BLaER1 (cell line): ENCODE results near the gene CCDC148.
"Not testable (repeated sequence)": the region's sequence is repeated elsewhere in the genome, so short reads cannot be mapped to it uniquely, and the experiment has no call there.

Source experiments
- H3K27ac ChIP-seq: shearing (Covaris generic); formaldehyde crosslinking; 2 replicates; pipeline ENCODE4 v1.8.1; 2022
- H3K27me3 ChIP-seq: shearing (Covaris generic); formaldehyde crosslinking; 2 replicates; pipeline ENCODE4 v1.8.1; 2022
- H3K36me3 ChIP-seq: shearing (Covaris generic); formaldehyde crosslinking; 2 replicates; pipeline ENCODE4 v1.8.1; 2022
- H3K4me1 ChIP-seq: shearing (Covaris generic); formaldehyde crosslinking; 2 replicates; pipeline ENCODE4 v1.8.1; 2022
- H3K4me2 ChIP-seq: shearing (Covaris generic); formaldehyde crosslinking; 2 replicates; pipeline ENCODE4 v1.8.1; 2022
- H3K4me3 ChIP-seq: shearing (Covaris generic); formaldehyde crosslinking; 2 replicates; pipeline ENCODE4 v1.8.1; 2022
- H3K9ac ChIP-seq: shearing (Covaris generic); formaldehyde crosslinking; 2 replicates; pipeline ENCODE4 v1.8.1; 2022
- H3K9me3 ChIP-seq: shearing (Covaris generic); formaldehyde crosslinking; 2 replicates; pipeline ENCODE4 v1.8.1; 2022
- H4K20me1 ChIP-seq: shearing (Covaris generic); formaldehyde crosslinking; 2 replicates; pipeline ENCODE4 v1.8.1; 2022
- Cebpa-rat ChIP-seq: shearing (Covaris generic); IDR thresholded peaks from 2 replicates; pipeline ENCODE4 v1.8.1; 2022

The CCDC148 gene

DNA sequence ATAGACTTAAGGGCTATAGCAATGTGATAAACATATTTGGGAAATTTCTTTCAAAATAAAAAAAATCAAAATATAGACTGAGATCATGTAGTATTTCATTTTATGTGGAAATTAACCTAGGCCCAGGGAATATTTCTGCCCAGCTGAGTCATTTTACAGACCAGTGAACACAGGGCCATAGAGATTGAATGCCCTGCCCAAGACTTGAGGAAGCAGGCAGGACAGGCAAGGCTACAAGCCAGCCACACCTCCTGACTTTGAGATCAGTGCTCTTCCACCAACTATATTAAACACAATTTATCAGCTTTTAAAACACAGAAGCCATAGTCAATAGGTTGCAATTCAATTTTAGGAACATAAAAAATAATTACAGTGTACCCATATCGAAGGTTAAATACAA is 12.9 kb downstream of the CCDC148 start:
- Histone ChIP-seq H3K4me1 (no peaks in the 10 kb centered on the region), H3K27ac (no peak overlapping the region), H3K9ac (no peak overlapping the region), H4K20me1 (no peaks in the 10 kb centered on the region), H3K9me3 (0 out of 2 replicates have a peak, but pooled peaks cover 6% of the 10 kb centered on the region), H3K27me3 (no peaks in the 10 kb centered on the region), H3K36me3 (no peaks in the 10 kb centered on the region), H3K4me2 (no peak overlapping the region), H3K4me3 (no peak overlapping the region)
- TF ChIP-seq Cebpa-rat: no peak

DNA sequence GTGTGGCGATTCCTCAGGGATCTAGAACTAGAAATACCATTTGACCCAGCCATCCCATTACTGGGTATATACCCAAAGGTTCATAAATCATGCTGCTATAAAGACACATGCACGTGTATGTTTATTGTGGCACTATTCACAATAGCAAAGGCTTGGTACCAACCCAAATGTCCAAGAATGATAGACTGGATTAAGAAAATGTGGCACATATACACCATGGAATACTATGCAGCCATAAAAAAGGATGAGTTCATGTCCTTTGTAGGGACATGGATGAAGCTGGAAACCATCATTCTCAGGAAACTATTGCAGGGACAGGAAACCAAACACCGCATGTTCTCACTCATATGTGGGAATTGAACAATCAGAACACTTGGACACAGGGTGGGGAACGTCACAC is 17.5 kb downstream of the CCDC148 start:
- not testable (repeated sequence) for H3K27ac ChIP-seq, H3K27me3 ChIP-seq, H4K20me1 ChIP-seq, H3K4me2 ChIP-seq, H3K36me3 ChIP-seq, H3K9me3 ChIP-seq, H3K4me1 ChIP-seq, H3K4me3 ChIP-seq, H3K9ac ChIP-seq

DNA sequence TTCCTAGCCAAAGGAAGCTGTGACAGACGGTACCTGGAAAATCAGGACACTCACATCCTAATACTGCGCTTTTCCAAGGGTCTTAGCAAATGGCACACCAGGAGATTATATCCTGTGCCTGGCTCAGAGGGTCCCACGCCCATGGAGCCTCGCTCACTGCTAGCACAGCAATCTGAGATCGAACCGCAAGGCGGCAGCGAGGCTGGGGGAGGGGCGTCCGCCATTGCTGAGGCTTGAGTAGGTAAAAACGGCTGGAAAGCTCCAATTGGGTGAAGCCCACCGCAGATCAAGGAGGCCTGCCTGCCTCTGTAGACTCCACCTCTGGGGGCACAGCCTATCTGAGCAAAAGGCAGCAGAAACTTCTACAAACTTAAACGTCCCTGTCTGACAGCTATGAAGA is 22.8 kb downstream of the CCDC148 start:
- peaks cover 22% of the 10 kb centered on the region; the same call in 1 of the 2 replicates for H3K9me3 ChIP-seq
- not testable (repeated sequence) for H3K4me3 ChIP-seq, H3K27ac ChIP-seq, H3K4me2 ChIP-seq, H4K20me1 ChIP-seq, H3K4me1 ChIP-seq, H3K36me3 ChIP-seq, H3K9ac ChIP-seq, H3K27me3 ChIP-seq

DNA sequence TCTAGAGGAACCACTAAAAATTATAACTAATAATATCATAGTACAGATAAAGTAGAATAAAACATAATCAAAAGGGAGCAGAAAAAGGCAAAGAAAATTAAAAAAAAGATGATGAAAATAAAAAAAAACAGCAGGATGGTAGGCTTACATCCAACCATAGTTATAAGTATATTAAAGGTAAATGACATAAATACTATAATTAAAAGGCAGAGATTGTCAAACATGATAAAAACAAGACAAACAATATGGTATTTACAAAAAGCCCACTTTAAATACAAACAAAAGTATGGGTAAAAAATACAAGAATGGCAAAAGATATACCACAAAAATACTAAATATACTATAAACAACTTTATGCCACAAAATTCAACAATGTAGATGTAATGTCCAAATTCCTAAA is 24.4 kb downstream of the CCDC148 start:
- no peaks in the 10 kb centered on the region for H3K36me3 ChIP-seq
- no peak for TF ChIP-seq Cebpa-rat
- H3K27ac ChIP-seq: no peak overlapping the region

DNA sequence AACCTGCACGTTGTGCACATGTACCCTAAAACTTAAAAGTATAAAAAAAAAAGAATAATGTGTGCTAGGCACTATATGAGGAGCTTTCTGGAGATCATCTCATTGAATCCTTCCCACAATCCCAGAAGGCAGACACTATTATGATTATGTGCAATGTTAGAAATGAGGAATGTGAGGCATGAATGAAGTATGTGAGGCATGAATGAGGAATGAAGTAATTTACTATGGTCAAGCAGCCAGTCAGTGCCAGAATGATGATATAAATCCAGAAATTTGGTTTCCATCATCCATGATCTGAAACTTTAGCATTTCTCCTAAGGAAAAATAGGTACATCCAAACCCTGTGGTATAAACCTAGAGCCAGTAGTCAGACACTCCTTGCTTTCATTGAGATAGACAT is 42.0 kb downstream of the CCDC148 start:
- Histone ChIP-seq H3K4me3 (no peak overlapping the region), H3K27ac (no peak overlapping the region), H3K4me1 (no peaks in the 10 kb centered on the region), H3K36me3 (no peaks in the 10 kb centered on the region), H3K9ac (no peak overlapping the region), H3K9me3 (peaks cover 21% of the 10 kb centered on the region), H3K4me2 (no peak overlapping the region), H4K20me1 (no peaks in the 10 kb centered on the region), H3K27me3 (0 out of 2 replicates have a peak, but pooled peaks cover 3% of the 10 kb centered on the region)
- TF ChIP-seq Cebpa-rat: no peak

More for the DNA sequence above, 24.4 kb downstream of the CCDC148 start:
- no peak overlapping the region for H3K4me3 ChIP-seq
- H3K4me2 ChIP-seq: no peak overlapping the region
- no peak overlapping the region for H3K9ac ChIP-seq
- no peaks in the 10 kb centered on the region for H4K20me1 ChIP-seq
- peaks cover 22% of the 10 kb centered on the region; the same call in 1 of the 2 replicates for H3K9me3 ChIP-seq
- no peaks in the 10 kb centered on the region for H3K4me1 ChIP-seq
- H3K27me3 ChIP-seq: no peaks in the 10 kb centered on the region

DNA sequence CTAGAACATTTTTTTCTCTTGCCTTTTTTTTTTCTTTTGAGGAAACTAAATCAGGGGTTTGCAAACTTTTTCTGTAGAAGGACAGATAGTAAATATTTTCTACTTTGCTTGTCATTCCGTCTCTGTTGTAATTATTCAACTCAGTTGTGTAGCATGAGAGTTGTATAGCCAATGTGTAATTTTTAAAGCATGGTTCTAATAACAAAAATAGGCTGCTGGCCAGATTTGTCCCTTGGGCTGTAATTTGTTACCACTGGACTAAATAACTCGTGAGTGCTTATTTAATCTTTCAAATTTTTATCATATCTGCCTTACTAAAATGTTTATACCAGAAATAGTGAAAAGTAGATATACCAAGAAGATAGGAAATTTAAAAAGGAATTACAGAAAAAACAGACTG is 43.0 kb downstream of the CCDC148 start:
- H4K20me1 ChIP-seq: no peaks in the 10 kb centered on the region
- H3K9me3 ChIP-seq: peaks cover 21% of the 10 kb centered on the region
- no peaks in the 10 kb centered on the region for H3K4me1 ChIP-seq
- no peak for TF ChIP-seq Cebpa-rat
- H3K4me3 ChIP-seq: no peak overlapping the region
- no peak overlapping the region for H3K4me2 ChIP-seq
- H3K27me3 ChIP-seq: 0 out of 2 replicates have a peak, but pooled peaks cover 3% of the 10 kb centered on the region
- H3K36me3 ChIP-seq: no peaks in the 10 kb centered on the region
- no peak overlapping the region for H3K27ac ChIP-seq
- H3K9ac ChIP-seq: no peak overlapping the region

DNA sequence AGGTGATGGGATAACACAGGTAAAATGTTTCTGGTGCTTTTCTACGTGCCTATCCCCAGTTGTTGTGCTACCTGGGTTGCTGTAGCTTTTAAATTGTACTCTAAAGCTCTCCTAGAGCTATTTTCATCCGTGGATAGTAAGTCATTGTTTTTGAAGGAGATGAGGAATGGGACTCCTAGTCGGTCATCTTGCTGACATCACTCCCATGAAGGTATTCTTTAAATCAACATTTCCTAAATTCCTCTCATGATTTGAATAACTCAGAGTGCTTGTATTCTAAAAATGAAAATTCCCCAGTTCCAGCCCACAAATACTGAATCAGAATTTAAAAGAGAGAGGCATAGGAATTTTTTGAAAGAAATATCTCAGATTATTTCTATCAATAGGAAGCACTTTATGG is 44.3 kb downstream of the CCDC148 start:
- no peak overlapping the region for H3K4me2 ChIP-seq
- no peaks in the 10 kb centered on the region for H3K4me1 ChIP-seq
- H3K27me3 ChIP-seq: no peaks in the 10 kb centered on the region

DNA sequence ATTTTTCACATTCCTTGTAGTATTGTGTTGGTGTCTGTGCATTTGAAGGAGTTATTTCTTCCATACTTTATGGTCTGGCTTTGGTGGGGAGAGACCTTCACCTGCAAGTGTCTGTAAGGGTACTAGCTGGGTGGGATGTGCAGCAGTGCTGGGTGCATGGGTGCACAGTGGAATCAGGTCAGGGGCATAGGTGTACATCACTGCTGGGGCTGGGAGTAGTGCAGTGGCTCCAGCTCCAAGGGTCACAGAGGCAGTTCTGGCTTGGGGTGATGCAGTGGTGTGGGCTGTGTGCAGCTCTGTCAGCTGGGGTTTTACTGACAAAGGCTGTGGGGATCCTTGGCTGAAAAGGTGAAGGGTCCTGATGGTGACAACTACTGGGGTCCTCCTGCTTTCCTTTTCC is 44.8 kb downstream of the CCDC148 start:
- no peak overlapping the region for H3K27ac ChIP-seq
- H3K9me3 ChIP-seq: peaks cover 21% of the 10 kb centered on the region
- H3K4me3 ChIP-seq: no peak overlapping the region
- no peaks in the 10 kb centered on the region for H3K4me1 ChIP-seq
- H3K9ac ChIP-seq: no peak overlapping the region
- H3K4me2 ChIP-seq: no peak overlapping the region
- no peak for TF ChIP-seq Cebpa-rat
- H3K27me3 ChIP-seq: no peaks in the 10 kb centered on the region
- no peaks in the 10 kb centered on the region for H3K36me3 ChIP-seq
- H4K20me1 ChIP-seq: no peaks in the 10 kb centered on the region

More for the DNA sequence above, 44.3 kb downstream of the CCDC148 start:
- H3K9ac ChIP-seq: no peak overlapping the region
- no peaks in the 10 kb centered on the region for H3K36me3 ChIP-seq
- TF ChIP-seq Cebpa-rat: no peak
- peaks cover 21% of the 10 kb centered on the region for H3K9me3 ChIP-seq
- H4K20me1 ChIP-seq: no peaks in the 10 kb centered on the region
- H3K4me3 ChIP-seq: no peak overlapping the region
- no peak overlapping the region for H3K27ac ChIP-seq

DNA sequence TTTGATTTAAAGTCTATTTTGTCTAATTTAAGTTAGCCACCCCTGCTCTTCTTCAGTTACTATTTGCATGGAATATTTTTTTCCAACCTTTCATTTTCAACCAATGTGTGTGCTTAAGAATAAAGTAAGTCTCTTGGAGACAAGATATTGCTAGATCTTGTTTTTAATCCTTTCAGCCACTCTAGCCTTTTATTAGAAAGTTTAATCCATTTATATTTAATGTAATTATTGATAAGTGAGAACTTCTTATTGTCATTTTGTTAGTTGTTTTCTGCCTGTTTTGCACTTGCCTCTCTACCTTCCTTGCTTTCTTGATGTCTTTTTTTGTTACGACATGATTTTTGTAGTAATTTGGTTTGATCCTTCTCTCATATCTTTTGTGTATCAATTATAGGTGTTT is 46.4 kb downstream of the CCDC148 start:
- no peaks in the 10 kb centered on the region for H3K36me3 ChIP-seq
- TF ChIP-seq Cebpa-rat: no peak
- H3K9ac ChIP-seq: no peak overlapping the region
- H3K4me2 ChIP-seq: no peak overlapping the region
- no peaks in the 10 kb centered on the region for H4K20me1 ChIP-seq
- no peak overlapping the region for H3K4me3 ChIP-seq
- H3K27me3 ChIP-seq: no peaks in the 10 kb centered on the region
- H3K27ac ChIP-seq: no peak overlapping the region
- no peaks in the 10 kb centered on the region for H3K4me1 ChIP-seq
- H3K9me3 ChIP-seq: peaks cover 11% of the 10 kb centered on the region; the same call in 1 of the 2 replicates

DNA sequence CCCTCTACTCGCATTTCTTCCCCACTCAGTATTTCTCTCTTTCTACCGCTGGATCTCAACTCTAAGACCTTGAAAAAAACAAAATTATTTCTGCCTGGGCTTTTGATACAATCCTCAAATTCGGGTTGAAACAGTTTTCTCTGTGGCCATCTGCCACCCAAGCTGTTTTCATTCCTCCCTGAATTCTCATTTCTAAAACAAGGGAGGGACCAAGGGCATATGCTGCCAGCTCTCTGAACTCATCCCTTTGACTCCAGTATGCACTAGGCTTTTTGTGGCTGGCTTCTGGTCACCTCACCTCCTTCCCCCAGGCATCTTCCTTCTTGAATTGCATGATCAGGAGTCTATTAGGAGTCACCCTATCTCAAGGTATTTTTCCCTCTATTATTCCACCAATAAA is 49.5 kb downstream of the CCDC148 start:
- H3K36me3 ChIP-seq: no peaks in the 10 kb centered on the region
- H3K4me1 ChIP-seq: no peaks in the 10 kb centered on the region
- no peak overlapping the region for H3K4me3 ChIP-seq
- H3K4me2 ChIP-seq: no peak overlapping the region
- no peaks in the 10 kb centered on the region for H4K20me1 ChIP-seq
- no peak overlapping the region for H3K27ac ChIP-seq
- H3K9me3 ChIP-seq: peaks cover 10% of the 10 kb centered on the region; the same call in 1 of the 2 replicates
- H3K27me3 ChIP-seq: no peaks in the 10 kb centered on the region
- TF ChIP-seq Cebpa-rat: no peak
- no peak overlapping the region for H3K9ac ChIP-seq

DNA sequence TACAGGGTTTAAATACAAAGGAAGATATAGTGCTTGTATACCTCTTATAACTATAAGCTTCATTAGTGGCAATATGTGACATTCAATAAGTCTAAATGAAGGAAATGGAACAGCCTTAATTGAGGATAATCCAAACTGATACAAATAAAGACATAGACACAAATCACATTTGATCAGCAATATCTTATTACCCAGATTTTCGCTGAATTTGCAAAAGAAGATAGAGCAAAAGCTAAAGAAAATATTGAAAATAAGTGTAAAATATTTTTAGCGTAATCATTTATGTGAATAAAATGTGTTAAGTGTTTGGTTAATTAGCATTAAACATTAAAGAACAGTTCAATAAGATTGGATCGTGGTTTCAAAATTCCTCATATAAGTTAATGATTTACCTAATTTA is 51.2 kb downstream of the CCDC148 start:
- H3K27ac ChIP-seq: no peak overlapping the region
- no peak for TF ChIP-seq Cebpa-rat
- no peaks in the 10 kb centered on the region for H3K4me1 ChIP-seq
- H3K4me2 ChIP-seq: no peak overlapping the region
- no peaks in the 10 kb centered on the region for H3K27me3 ChIP-seq
- no peaks in the 10 kb centered on the region; the same call in 1 of the 2 replicates for H3K9me3 ChIP-seq
- H3K9ac ChIP-seq: no peak overlapping the region
- H3K36me3 ChIP-seq: no peaks in the 10 kb centered on the region
- H4K20me1 ChIP-seq: no peaks in the 10 kb centered on the region
- H3K4me3 ChIP-seq: no peak overlapping the region
